HepG2 (cell line): Measurements from ENCODE around the gene TECPR1.

ENCODE experiments used
- EP300 ChIP-seq, 3 experiments: sonication (generic) in 1 of 3; formaldehyde crosslinking in 1 of 3; IDR thresholded peaks; 2 replicates each; pipeline versions ENCODE4 v1.5.1 to v1.6.1; 2011 to 2020; ENCODE audit warnings: low read depth in 2 of 3, low read length in 2 of 3, borderline replicate concordance in 1 of 3, improper control_type of control experiment in 1 of 3, mild to moderate bottlenecking in 1 of 3, missing genetic modification reagents in 1 of 3, moderate library complexity in 1 of 3
- EZH2 ChIP-seq: conservative IDR thresholded peaks from 2 replicates; pipeline ENCODE4 v1.6.1; 2012; ENCODE audit warnings: mild to moderate bottlenecking, low read depth, low read length, moderate library complexity
- GLI4 ChIP-seq: sonication (generic); formaldehyde crosslinking; IDR thresholded peaks from 2 replicates; pipeline ENCODE4 v1.5.1; 2020; ENCODE audit warnings: missing genetic modification reagents, mild to moderate bottlenecking, moderate library complexity, borderline replicate concordance
- MYNN ChIP-seq: sonication (generic); formaldehyde crosslinking; IDR thresholded peaks from 2 replicates; pipeline ENCODE4 v1.4.0; 2020; ENCODE audit warnings: mild to moderate bottlenecking, low read depth, missing genetic modification reagents
- NBN ChIP-seq: fragments of 450-650 bp; conservative IDR thresholded peaks from 2 replicates; pipeline ENCODE4 v1.6.1; 2017
- RFX5 ChIP-seq: IDR thresholded peaks from 2 replicates; pipeline ENCODE4 v1.6.1; 2011; ENCODE audit warnings: low read depth, low read length, improper control_type of control experiment
- SMARCC2 ChIP-seq: fragments of 450-650 bp; IDR thresholded peaks from 2 replicates; pipeline ENCODE4 v1.6.1; 2017; ENCODE audit warnings: antibody characterized with exemption, mild to moderate bottlenecking
- ZNF781 ChIP-seq: sonication (generic); formaldehyde crosslinking; IDR thresholded peaks from 2 replicates; pipeline ENCODE4 v1.5.1; 2020; ENCODE audit warnings: borderline replicate concordance, mild to moderate bottlenecking, missing genetic modification reagents; ENCODE audit errors: not compliant biosample characterization
- TF ChIP-seq, protein P1 (sequence below): sonication (generic); formaldehyde crosslinking; IDR thresholded peaks from 2 replicates; pipeline ENCODE4 v1.4.0; 2020; ENCODE audit warnings: mild to moderate bottlenecking, missing genetic modification reagents
- TF ChIP-seq, protein P2 (sequence below): sonication (generic); formaldehyde crosslinking; IDR thresholded peaks from 2 replicates; pipeline ENCODE4 v1.5.0; 2020; ENCODE audit warnings: mild to moderate bottlenecking, missing genetic modification reagents, moderate library complexity

DNA sequence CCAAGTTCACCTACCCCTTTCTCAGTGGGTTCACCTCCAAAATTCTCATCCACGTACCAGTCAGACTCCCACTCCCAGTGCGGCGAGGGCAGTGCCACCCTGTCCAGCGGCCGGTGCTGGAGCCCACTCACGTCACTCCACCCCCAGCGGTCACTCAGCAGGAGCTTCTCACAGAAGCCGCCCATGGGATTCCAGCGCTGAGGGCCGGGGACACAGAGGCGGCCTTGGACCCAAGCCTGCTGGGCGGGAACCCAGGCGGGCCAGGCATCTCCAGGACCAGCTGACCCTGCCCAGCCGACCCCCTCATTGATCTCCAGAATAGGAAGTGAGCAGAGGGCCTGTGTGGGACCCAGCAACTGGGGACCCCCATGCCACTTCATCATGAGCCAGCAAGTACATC is 7.2 kb downstream of the TECPR1 start:
- TF ChIP-seq EZH2 (no peak), RFX5 (no peak), NBN (no peak), GLI4 (no peak), SMARCC2 (no peak), EP300 (IDR thresholded peaks at IDR 0.05; ENCODE audit: low read depth in 2 of 2, low read length in 2 of 2) (no peak), EP300 (CRISPR knock-in tag; IDR thresholded peaks at IDR 0.05; ENCODE audit: borderline replicate concordance) (no peak), ZNF781 (CRISPR knock-in tag) (no peak), MYNN (CRISPR knock-in tag) (no peak)
- TF ChIP-seq, protein P1, sequence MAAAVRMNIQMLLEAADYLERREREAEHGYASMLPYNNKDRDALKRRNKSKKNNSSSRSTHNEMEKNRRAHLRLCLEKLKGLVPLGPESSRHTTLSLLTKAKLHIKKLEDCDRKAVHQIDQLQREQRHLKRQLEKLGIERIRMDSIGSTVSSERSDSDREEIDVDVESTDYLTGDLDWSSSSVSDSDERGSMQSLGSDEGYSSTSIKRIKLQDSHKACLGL (CRISPR knock-in tag): no peak
- TF ChIP-seq, protein P2, sequence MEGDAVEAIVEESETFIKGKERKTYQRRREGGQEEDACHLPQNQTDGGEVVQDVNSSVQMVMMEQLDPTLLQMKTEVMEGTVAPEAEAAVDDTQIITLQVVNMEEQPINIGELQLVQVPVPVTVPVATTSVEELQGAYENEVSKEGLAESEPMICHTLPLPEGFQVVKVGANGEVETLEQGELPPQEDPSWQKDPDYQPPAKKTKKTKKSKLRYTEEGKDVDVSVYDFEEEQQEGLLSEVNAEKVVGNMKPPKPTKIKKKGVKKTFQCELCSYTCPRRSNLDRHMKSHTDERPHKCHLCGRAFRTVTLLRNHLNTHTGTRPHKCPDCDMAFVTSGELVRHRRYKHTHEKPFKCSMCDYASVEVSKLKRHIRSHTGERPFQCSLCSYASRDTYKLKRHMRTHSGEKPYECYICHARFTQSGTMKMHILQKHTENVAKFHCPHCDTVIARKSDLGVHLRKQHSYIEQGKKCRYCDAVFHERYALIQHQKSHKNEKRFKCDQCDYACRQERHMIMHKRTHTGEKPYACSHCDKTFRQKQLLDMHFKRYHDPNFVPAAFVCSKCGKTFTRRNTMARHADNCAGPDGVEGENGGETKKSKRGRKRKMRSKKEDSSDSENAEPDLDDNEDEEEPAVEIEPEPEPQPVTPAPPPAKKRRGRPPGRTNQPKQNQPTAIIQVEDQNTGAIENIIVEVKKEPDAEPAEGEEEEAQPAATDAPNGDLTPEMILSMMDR (CRISPR knock-in tag): no peak
